GM12872 (cell line): Measurements from ENCODE around the gene C22orf23.

Source experiments
- TF ChIP-seq, protein P1 (sequence below): IDR thresholded peaks from 3 replicates; pipeline ENCODE4 v1.5.1; 2011; ENCODE audit warnings: low read depth, mild to moderate bottlenecking, low read length, moderate library complexity; ENCODE audit not compliant: insufficient read depth

The C22orf23 gene

DNA sequence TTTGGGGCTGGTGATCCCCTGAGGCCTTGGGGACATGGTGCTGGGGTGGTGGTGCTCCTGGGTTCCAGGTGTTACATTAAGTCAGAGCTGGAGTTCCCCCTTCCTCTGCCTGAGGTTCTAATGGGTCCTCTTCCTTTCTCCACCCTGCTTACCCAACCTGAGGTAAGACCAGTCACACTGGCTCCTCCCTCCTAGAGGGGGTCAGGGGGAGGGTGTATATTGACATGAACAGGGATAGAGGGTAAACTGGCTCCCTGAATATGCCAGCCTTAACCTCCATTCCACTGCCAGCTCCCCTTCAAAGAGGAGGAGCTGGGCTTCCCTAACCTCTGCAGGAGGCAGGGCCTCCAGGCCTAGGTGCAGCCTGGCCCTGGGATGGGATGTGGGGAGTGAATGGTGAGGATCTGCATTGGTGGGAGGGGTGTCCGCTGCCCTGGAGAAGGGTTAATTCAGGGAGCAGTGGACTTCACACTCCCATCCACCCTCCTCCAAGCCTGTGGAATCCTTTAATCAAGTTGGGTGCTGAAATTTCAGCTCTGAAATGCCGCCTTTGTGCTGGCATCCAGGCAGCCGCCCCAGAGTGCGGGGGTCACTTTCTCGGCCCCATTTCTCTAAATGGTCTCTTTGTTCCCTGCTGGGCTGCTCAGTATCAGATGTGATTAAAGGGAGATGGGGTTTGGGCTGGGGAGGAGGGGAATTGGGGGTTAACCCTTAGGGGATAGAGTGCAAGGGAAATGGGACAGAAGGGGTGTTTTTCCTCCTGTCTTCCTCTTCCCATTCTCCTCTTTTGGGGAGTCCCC, 15.3 kb upstream of the C22orf23 start:
- TF ChIP-seq, protein P1, sequence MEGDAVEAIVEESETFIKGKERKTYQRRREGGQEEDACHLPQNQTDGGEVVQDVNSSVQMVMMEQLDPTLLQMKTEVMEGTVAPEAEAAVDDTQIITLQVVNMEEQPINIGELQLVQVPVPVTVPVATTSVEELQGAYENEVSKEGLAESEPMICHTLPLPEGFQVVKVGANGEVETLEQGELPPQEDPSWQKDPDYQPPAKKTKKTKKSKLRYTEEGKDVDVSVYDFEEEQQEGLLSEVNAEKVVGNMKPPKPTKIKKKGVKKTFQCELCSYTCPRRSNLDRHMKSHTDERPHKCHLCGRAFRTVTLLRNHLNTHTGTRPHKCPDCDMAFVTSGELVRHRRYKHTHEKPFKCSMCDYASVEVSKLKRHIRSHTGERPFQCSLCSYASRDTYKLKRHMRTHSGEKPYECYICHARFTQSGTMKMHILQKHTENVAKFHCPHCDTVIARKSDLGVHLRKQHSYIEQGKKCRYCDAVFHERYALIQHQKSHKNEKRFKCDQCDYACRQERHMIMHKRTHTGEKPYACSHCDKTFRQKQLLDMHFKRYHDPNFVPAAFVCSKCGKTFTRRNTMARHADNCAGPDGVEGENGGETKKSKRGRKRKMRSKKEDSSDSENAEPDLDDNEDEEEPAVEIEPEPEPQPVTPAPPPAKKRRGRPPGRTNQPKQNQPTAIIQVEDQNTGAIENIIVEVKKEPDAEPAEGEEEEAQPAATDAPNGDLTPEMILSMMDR: no peak

DNA sequence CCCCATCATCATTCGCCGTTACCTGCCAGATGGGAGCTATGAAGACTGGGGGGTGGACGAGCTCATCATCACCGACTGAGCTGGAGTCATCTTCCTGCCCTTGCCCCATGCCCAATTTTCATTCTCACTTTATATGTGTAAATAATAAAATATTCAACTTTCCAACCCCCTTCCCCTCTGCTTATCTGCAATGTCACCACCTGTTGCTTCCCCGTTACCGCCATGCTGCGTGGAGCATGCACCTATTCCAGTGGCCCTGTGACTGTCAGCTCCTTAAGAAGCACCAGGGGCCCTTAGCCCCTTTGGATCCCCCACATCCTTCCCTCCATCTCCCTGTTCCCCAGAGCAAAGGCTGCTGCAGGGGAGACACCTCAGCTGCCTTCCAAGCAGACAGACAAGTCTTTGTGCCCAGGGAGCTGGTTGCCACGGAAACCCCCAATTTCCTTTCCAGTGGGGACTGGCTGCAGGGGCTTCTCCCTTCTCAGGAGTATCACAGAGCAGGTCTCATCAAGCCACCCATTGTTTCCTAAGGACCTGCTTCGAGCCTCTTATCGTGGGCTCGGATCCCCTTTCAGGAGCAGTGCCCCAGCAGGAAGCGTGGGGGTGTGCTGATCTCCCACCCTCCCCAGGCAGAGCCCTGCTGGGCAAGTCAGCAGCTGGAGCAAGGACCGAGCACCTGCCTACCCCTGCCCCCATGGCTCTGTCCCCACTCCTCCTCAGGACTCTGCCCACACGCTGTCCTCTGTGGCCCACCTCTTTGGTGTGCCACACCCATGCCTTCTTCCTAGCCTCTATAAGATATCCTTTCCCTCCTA, 14.4 kb upstream of the C22orf23 start:
- TF ChIP-seq, protein P1: no peak

GRCh38 chr22:37967147-37967546, 13.7 kb upstream of the C22orf23 start:
- TF ChIP-seq, protein P1: no peak

- TF ChIP-seq, protein P1: no peak
Observed at GRCh38 chr22:37965940-37966664, 12.7 kb upstream of the C22orf23 start.

DNA sequence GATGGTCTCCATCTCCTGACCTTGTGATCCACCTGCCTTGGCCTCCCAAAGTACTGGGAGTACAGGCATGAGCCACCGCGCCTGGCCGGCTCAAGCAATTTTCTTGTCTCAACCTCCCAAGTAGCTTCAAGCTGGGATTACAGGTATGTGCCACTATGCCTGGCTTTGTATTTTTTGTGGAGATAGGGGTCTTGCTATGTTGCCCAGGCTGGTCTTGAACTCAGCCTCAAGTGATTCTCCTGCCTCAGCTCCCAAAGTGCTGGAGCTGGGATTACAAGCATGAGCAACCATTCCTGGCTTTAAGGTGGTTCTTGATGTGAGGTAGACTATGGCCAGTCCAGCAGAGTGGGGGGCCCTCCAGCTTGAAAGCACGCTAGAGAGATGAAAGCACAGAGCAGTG, 7.7 kb upstream of the C22orf23 start:
- TF ChIP-seq, protein P1: no peak

GRCh38 chr22:37959231-37959825, 5.9 kb upstream of the C22orf23 start:
- TF ChIP-seq, protein P1: no peak
